GM12874 (cell line): ENCODE measurements around the gene WDCP.

Source experiments
- CTCF ChIP-seq: IDR thresholded peaks from 2 replicates; pipeline ENCODE4 v1.5.1; 2011; ENCODE audit warnings: low read depth, mild to moderate bottlenecking, control low read depth, low read length, moderate library complexity; ENCODE audit not compliant: insufficient read depth

WDCP gene

GRCh38 chr2:24046930-24047702 is at the start of gene WDCP:
TSS of gene WDCP (minus strand) at chr2:24047391. CDS start at chr2:24039494, 7,897 bp downstream.
- TF ChIP-seq CTCF, result no peak

- no peak for TF ChIP-seq CTCF
These were observed 41.7 kb upstream of the WDCP start for GRCh38 chr2:24088821-24089359.

GRCh38 chr2:24087032-24087431 is 39.8 kb upstream of the WDCP start:
- TF ChIP-seq CTCF, result no peak

GRCh38 chr2:24086241-24086640 is 39.0 kb upstream of the WDCP start:
- no peak for TF ChIP-seq CTCF

GRCh38 chr2:24085200-24085489 is 38.0 kb upstream of the WDCP start:
- TF ChIP-seq CTCF, result no peak

- TF ChIP-seq CTCF, result peak; percentile 97
These were observed 37.4 kb upstream of the WDCP start, which contains the start of gene TP53I3 for GRCh38 chr2:24084386-24085199. TSS of gene TP53I3 (minus strand) at chr2:24084834. CDS start at chr2:24084326, 508 bp downstream.
